Ureter (tissue), 1 donor: Measurements from ENCODE around the gene SH3BGRL. TPM values are rescaled to one million over a fixed set of nuclear protein-coding genes. Genes with fewer than 3 reads are reported as not detected.
"Not testable (repeated sequence)": the region's sequence is repeated elsewhere in the genome, so short reads cannot be mapped to it uniquely, and the experiment has no call there.

ENCODE experiments used
- DNase-seq: peaks from one replicate; pipeline ENCODE4 v3.0.0-alpha.2; 2020; ENCODE audit warnings: low spot score
- total RNA-seq: library from RNA; stranded (reverse); gene quantifications from one replicate; pipeline ENCODE4 v1.2.4, GENCODE V29; 2023
- donor health status: DM: yes; HTN: yes; CAD: no.

The SH3BGRL gene
- total RNA-seq, 1 donor from 2014 or later, result 111 TPM

DNA sequence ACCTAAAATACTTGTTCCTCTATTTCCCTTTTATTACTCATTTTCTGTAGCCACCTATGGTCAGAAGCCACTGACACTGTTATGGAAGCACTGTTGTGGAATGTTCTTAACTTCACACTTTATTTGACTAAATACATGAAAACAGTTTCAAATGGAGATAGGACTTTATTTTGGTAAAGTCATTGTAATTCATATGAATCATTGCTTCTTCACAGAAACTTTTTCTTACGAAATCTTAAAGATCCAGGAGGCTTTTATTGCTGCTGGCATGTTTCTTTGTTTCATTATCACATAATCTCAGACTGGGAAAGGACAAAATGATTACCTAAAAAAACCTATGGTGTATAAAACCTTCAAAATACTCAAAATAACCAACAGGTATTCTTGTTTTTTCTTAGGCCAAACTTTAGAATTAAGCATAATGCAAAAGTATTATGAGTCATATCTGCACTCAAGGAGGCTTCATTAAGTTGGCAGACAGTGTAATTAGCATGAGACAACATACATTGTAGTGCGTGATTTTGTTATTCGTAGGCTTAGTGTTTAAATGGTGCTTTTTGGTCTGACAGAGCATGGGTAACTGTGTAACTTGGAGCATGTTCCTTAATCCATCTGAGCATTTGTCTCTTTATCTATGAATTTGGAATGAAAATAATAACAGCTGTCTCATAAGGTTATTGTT, 58.0 kb downstream of the SH3BGRL start:
- no peak for DNase-seq

DNA sequence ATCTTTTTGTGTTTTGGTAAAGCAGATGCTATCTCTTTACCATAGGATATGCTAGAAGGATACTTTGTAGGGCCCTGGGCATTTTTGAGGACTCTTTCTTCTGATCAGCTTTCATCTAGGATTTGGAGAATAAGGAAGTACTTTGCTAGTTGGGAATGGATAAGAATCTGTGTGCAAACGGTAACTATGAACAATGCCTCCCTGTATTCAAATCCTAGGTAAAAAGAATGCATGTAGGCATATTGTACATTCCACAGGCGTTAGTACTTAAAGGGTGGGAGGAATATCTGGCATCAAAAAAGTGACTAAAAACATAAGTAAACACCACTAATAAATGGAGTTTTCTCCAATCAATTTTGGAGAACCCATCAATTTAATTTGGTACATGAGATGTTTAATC, 59.7 kb downstream of the SH3BGRL start:
- no peak for DNase-seq

DNA sequence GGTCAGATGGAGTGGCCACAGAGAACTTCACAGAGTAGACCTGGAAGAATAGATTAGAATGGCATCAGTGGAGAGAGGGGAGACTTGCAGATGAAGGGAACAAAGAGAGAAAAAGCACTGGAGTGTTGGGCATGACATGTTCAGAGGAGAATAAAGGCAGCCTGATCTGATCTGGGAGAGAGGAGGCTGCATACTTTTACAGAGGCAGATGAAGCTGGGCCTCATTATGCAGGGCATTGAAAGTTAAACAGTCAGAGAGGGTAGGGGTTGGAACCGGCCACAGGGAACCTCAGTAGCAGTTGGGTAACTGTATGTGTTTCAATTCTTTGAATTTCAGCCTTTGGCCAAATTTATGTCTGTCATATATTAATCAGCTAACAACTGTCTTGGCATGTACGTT, 61.2 kb downstream of the SH3BGRL start:
- no peak for DNase-seq

DNA sequence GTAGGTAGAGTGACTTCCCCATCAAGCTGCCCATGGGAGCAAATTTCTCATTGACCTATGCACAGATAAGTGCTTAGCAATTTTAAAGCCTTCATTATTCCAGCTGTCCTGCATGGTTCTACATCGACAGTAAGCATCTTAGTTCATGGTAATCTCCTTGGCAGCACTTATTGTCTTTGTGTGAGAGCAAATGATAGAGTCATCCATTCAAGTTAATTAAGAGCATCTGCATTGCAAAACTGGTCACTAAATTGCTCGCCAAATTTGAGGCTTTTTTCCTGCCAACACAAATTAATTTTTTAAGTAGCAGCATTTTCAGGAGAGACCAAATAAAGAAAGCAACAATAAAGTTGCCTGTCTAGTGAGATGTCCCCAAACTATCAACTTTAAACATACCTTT, 76.7 kb downstream of the SH3BGRL start:
- DNase-seq, result no peak

DNA sequence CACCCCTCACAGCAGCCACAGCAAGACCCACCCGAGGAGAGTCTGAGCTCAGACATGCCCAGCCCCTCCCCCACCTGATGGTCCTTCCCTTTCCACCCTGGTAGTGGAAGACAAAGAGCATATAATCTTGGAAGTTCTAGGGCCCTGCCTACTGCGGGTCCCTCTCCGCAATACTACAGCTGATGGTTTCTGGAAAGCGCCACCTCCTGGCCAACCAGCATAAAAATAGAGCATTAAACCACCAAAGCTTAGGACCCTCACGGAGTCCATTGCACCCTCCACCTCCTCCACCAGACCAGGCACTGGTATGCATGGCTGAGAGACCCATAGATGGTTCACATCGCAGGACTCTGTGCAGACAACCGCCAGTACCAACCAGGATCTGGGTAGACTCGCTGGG, 78.2 kb downstream of the SH3BGRL start:
- no peak for DNase-seq

DNA sequence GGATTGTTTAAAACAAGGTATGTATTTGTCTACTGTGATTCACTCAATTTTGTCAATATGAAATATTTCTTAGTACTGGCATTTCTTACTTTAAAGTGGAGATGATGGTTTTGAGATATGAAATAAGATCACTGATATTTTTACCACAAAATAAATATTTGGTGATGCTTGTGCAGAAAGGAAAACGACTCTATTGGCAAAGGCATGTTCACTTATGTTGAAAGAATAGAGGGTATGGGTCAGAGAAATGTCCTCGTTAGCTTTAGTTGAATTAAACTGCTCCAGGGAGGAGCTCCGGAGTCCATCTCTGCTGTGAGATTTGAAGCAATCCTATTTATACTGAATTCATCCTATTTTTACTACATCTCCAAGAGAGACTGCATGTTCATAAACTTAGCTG, 84.2 kb downstream of the SH3BGRL start:
- no peak for DNase-seq

DNA sequence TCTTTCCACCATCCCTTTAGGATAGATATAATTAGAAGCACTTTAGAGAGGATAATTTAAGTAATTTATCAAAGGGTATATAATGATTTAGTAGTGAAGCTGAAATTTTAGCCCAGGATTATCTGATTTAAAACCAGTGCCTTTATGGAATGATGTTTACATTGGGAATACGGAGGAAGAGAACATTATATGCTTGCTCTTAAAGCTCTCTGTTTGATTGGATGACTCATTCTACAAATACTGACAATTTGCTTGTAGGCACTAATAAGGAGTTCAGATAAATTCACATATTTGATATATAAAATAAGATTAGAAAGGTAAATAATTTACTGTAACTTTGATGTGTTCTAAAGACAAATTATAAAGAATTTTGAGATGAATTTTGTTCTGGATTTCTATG, 84.7 kb downstream of the SH3BGRL start:
- DNase-seq, result no peak

DNA sequence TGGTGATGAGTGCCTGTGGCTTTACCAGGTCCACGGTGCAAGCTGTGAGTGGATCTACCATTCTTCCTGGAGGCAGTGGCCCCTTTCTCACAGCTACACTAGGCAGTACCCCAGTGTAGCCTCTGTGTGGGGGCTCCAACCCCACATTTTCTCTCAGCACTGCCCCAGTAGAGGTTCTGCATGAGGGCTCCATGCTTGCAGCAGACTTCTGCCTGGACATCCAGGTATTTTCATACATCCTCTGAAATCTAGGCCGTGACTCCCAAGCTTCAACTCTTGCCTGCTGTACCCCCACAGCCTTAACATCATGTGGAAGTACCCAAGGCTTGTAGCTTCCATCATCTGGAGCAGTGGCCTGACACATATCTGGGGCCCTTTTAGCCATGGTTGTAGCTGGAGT, 90.1 kb downstream of the SH3BGRL start:
- DNase-seq, result no peak

DNA sequence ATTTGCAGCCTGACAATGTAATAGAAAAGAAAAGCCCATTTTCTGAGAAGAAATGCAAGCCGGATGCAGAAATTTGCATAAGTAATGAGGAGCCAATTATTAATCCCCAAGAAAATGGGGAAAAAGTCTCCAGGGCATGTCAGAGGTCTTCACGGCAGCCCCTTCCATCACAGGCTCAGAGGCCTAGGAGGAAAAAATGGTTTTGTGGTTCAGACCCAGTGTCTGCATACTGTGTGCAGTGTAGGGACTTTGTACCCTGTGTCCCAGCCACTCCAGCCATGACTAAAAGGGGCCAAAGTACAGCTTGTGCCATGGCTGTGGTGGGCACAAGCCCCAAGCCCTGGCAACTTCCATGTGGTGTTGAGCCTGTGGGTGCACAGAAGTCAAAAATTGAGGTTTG, 92.2 kb downstream of the SH3BGRL start:
- DNase-seq, result no peak

DNA sequence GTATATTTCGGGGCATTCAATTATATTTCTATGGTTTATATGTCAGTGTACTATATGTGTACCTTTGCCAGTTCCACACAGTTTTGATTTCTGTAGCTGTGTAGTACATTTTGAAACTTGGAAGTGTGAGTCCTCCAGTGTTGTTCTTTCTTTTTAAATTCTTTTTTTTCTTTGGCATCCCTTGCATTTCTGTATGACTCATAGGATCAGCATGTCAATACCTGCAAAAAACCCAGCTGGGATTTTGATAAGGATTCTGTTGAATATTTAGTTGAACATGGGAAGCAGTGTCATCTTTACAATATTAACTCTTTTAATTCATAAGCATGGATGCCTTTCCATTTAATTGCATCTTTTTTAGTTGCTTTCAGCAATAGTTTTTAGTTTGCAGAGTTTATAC, 100.0 kb downstream of the SH3BGRL start:
- no peak for DNase-seq

DNA sequence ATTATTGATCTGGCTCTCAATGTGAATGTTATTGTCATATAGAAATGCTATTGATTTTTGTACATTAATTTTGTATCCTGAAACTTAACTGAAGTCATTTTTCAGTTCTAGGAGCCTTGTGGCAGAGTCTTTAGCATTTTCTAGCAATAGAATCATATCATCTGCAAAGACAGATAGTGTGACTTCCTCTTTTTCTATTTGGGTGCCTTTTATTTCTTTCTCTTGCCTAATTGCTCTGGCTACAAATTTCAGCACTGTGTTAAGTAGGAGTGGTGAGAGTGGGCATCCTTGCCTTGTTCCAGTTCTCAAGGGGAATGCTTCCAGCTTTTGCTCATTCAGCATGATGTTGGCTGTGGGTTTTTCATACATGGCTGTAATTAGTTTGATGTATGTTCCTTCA, 102.7 kb downstream of the SH3BGRL start:
- no peak for DNase-seq

DNA sequence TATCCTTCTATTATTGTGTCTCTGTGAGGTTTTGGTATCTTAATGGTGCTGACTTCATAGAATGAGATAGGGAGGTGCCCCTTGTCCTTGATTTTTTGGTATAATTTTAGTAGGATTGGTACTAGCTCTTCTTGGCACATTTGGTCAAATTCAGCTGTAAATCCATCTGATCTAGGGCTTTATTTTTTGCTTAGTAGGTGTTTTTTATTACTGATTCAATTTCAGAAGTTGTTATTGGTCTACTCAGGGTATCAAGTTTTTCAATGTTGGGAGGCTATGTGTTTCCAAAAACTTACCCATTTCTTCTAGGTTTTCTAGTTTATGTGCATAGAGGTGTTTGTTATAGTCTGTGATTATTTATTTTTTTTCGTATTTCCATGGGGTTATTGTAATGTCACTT, 103.3 kb downstream of the SH3BGRL start:
- no peak for DNase-seq

DNA sequence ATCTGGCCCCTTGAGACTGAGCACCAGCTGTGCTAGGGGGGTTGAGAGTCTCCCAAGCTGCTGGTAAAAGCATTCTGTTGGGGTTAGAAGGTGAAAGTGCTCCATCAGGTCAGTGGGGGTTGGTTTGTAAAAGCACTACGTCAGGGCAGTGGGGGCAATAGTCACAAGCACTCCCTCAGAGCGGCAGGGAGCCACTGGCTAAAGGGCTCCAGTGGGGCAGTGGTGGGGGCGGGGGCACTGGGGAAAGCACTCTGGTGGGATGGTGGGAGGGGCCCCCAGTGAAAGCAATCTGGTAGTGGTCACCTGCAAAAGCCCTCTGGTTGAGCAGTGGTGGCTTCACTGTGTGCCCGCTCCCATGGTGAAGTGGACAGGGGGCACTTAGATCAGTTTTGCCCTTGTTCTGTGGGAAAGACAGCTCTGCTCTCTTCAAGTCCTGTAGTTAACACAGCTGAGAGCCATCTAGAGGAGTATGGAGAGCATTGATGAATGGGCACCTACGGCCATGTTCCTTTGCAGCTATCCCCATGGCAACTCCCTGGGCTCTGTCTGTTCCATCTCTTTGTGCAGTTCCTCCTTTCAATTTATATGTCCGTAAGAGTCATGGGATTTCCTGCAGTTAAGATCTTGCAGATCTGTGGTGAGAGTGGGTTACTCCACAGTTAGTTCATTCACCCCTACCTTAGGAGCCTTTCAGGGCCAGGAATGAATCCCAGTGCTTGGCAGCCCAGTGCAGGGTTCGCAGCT, 106.4 kb downstream of the SH3BGRL start:
- no peak for DNase-seq

DNA sequence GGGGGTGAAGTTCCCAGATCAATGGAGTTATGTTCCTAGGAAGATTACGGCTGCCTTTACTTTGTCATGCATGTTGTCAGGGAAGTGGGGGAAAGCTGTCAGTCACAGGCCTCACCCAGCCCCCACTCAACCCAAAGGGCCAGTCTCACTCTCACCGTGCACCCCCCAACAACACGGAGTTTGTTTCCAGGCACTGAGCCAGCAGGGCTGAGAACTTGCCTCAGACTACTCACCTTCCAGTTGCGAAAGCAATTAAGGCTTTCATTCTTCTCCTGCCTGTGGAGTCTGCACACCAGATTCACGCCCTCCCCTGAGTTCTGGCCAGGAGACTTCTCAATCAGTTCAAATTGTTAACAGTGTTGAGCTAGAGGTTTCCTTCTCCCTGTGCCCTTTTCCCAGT, 114.3 kb downstream of the SH3BGRL start:
- no peak for DNase-seq

DNA sequence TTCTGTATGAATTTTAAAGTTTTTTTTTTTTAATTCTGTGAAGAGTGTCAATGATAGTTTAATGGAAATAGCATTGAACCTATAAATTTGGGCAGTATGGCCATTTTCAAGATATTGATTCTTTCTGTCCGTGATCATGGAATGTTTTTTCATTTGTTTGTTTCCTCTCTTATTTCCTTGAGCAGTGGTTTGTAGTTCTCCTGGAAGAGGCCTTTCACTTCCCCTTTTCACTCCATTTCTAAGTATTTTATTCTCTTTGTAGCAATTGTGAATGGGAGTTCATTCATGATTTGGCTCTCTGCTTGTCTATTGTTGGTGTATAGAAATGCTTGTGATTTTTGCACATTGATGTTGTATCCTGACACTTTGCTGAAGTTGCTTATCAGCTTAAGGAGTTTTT, 129.8 kb downstream of the SH3BGRL start:
- not testable (repeated sequence) for DNase-seq

DNA sequence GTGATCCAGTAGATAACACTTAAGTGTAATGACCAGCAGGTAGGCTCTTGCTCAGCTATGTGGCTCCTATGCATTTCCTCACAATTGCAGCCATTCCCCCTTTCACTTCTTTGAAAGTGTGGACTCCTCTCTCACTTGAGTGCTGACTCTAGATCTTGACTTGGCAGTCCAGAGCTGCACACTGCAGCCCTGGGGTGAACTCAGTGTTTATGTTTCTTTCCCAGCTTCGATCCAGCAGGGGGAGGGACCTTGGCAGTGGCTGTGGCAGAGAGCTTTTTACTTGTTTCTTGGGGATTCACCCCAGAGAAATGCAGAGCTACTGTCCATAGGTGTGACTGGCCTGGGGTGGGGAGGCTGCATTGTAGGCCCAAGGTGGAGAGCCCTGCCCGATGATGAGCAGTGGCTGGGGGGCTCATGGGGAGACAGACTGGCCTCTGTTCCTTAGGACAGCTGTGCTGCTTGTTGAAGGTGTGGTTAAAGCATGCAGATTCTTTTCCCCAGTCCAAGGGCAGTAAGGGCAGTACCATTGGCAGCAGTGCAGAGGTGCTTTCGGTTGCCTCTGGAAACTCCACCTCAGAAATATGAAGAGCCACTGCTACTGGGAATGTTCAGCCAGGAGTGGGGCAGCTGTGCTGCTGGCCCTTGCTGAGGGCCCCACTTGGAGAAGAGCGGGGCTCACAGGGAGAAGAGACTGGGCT, 134.7 kb downstream of the SH3BGRL start:
- DNase-seq, result no peak

DNA sequence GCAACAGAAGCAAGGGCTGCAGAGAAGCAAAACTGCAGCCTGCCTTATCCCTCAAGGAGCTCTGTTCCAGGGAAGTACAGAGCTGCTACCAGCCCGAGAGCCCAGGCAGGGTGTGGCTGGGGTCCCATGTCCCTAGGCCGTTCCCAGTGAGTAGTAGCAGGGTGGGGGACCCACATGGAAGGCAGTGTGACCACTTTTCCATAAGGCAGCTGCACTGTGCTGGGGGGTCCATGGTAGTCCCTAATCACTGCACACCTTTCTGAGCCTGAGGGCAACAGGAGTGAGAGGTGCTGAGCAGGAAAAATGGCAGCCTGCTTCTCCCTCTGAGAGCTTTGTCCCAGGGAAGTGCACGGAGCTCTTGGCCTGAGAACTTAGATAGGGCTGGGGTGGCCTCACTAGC, 135.9 kb downstream of the SH3BGRL start:
- no peak for DNase-seq

DNA sequence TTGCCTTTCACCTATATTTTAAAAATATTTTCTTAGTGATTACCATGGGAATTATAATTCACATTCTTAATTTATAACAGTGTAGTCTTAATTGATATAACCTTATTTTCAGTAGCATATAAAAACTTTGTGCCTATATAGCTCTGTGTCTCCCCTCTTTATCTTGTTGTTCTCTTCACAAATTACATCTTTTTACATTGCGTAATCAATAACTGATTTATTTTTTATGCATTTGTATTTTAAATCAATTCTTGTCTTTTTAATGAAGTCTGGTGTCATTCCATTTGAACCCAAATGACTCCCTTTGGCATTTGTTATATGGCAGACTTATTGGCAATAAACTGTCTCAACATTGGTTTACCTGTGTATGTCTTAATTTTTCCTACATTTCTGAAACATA, 137.0 kb downstream of the SH3BGRL start:
- DNase-seq, result no peak

DNA sequence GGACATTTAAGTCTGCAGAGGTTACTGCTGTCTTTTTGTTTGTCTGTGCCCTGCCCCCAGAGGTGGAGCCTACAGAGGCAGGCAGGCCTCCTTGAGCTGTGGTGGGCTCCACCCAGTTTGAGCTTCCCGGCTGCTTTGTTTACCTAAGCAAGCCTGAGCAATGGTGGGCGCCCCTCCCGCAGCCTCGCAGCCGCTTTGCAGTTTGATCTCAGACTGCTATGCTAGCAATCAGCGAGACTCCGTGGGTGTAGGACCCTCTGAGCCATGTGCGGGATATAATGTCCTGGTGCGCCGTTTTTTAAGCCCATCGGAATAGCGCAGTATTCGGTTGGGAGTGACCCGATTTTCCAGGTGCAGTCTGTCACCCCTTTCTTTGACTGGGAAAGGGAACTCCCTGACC, 143.4 kb downstream of the SH3BGRL start:
- not testable (repeated sequence) for DNase-seq
